A549 (cell line): ENCODE measurements around the gene TNP1. TPM values are rescaled to one million over a fixed set of nuclear protein-coding genes. Genes with fewer than 3 reads are reported as not detected.

Experiments used
- ATAC-seq, 2 experiments: fragments of 200-7000 bp in 1 of 2; fragments of >200 bp in 1 of 2; cut with Nextera tagmentation in 1 of 2; cut with Tn5 transposase in 1 of 2; 3 replicates each; pipeline versions ENCODE4 v1.8.0 to v1.9.1; 2018 to 2020; ENCODE audit warnings: mild to moderate bottlenecking in 1 of 2, moderate library complexity in 1 of 2
- CTCF ChIA-PET: fragments of 300-600 bp; sonication (Branson Sonifier 250); formaldehyde crosslinking; extraction: SDS; loops from one replicate; lab custom pipeline; 2021; ENCODE audit warnings: antibody characterized with exemption, inconsistent platforms; lab: Yijun Ruan, JAX
- POLR2A ChIA-PET: fragments of 350-600 bp; formaldehyde crosslinking; extraction: SDS; loops from one replicate; lab custom pipeline; 2021; ENCODE audit warnings: antibody characterized with exemption, inconsistent platforms; lab: Yijun Ruan, JAX
- DNase-seq, 2 experiments: peaks; one replicate each; pipeline versions ENCODE4 v3.0.0 to v3.0.0-alpha.2; 2011 to 2016; ENCODE audit warnings: low read depth in 1 of 2, low spot score in 1 of 2
- FAIRE-seq: peaks from 2 replicates; lab custom pipeline; 2011; peaks lifted over from hg19 to GRCh38; lab: Jason Lieb, UNC
- H3K27ac ChIP-seq, 2 experiments: fragments of >200 bp; sonication (Bioruptor Twin); formaldehyde crosslinking; 3 replicates each; pipeline ENCODE4 v1.5.1; 2016 to 2017
- H3K4me1 ChIP-seq: fragments of >200 bp; sonication (Bioruptor Twin); formaldehyde crosslinking; 3 replicates; pipeline ENCODE4 v1.6.1; 2016
- H3K4me2 ChIP-seq: fragments of >200 bp; sonication (Bioruptor Twin); formaldehyde crosslinking; 3 replicates; pipeline ENCODE4 v1.6.1; 2016
- H3K4me3 ChIP-seq: fragments of >200 bp; sonication (Bioruptor Twin); formaldehyde crosslinking; 3 replicates; pipeline ENCODE4 v1.5.1; 2016
- H3K9me3 ChIP-seq: fragments of >200 bp; sonication (Bioruptor Twin); formaldehyde crosslinking; 3 replicates; pipeline ENCODE4 v1.6.1; 2016
- ATOH8 ChIP-seq: fragments of 250-450 bp; sonication (Bioruptor Pico); IDR thresholded peaks from 2 replicates; pipeline ENCODE4 v1.5.0; 2020; ENCODE audit warnings: low read depth, mild to moderate bottlenecking, moderate library complexity
- CBX8 ChIP-seq: fragments of 200-600 bp; sonication (generic); IDR thresholded peaks from 2 replicates; pipeline ENCODE4 v1.6.1; 2016
- CHD2 ChIP-seq: fragments of 150-350 bp; IDR thresholded peaks from 2 replicates; pipeline ENCODE4 v1.6.1; 2014; ENCODE audit warnings: low read length; ENCODE audit not compliant: partially characterized antibody
- E2F6 ChIP-seq: IDR thresholded peaks from 2 replicates; pipeline ENCODE4 v1.6.1; 2012; ENCODE audit warnings: low read depth, borderline replicate concordance
- EHF ChIP-seq: fragments of 250-450 bp; sonication (Bioruptor Pico); IDR thresholded peaks from 2 replicates; pipeline ENCODE4 v1.5.0; 2020; ENCODE audit warnings: mild to moderate bottlenecking
- EHMT2 ChIP-seq: fragments of 200-600 bp; sonication (generic); IDR thresholded peaks from 2 replicates; pipeline ENCODE4 v1.6.1; 2016; ENCODE audit warnings: antibody characterized with exemption, low read depth, mild to moderate bottlenecking, moderate library complexity
- EP300 ChIP-seq, 2 experiments: fragments of >200 bp; sonication (Bioruptor Twin); formaldehyde crosslinking; IDR thresholded peaks; 2 replicates in 1 of 2; 3 replicates in 1 of 2; pipeline ENCODE4 v1.6.1; 2016 to 2017
- FOSL2 ChIP-seq, 2 experiments: fragments of 450-650 bp in 1 of 2; fragments of >200 bp in 1 of 2; sonication (Bioruptor Twin) in 1 of 2; formaldehyde crosslinking; IDR thresholded peaks; 2 replicates each; pipeline versions ENCODE4 v1.5.0 to v1.6.1; 2016 to 2020; ENCODE audit warnings: mild to moderate bottlenecking in 1 of 2, moderate library complexity in 1 of 2
- FOXS1 ChIP-seq: fragments of 250-450 bp; sonication (Bioruptor Pico); IDR thresholded peaks from 2 replicates; pipeline ENCODE4 v1.5.0; 2020; ENCODE audit warnings: mild to moderate bottlenecking, moderate library complexity
- HDAC2 ChIP-seq: fragments of 200-600 bp; sonication (generic); IDR thresholded peaks from 2 replicates; pipeline ENCODE4 v1.6.1; 2016
- HEYL ChIP-seq: fragments of 250-450 bp; sonication (Bioruptor Pico); IDR thresholded peaks from 2 replicates; pipeline ENCODE4 v1.8.0; 2021; ENCODE audit warnings: mild to moderate bottlenecking, moderate library complexity
- HMGXB4 ChIP-seq: fragments of 250-450 bp; sonication (Bioruptor Pico); IDR thresholded peaks from 2 replicates; pipeline ENCODE4 v1.5.0; 2021; ENCODE audit warnings: mild to moderate bottlenecking, moderate library complexity, borderline replicate concordance
- HOXB5 ChIP-seq: fragments of 250-450 bp; sonication (Bioruptor Pico); IDR thresholded peaks from 2 replicates; pipeline ENCODE4 v1.5.0; 2020; ENCODE audit warnings: mild to moderate bottlenecking, moderate library complexity
- KDM5A ChIP-seq: fragments of 200-600 bp; sonication (generic); IDR thresholded peaks from 2 replicates; pipeline ENCODE4 v1.6.1; 2016; ENCODE audit warnings: antibody characterized with exemption, mild to moderate bottlenecking
- MAX ChIP-seq: IDR thresholded peaks from 2 replicates; pipeline ENCODE4 v1.6.1; 2012
- MYC ChIP-seq: IDR thresholded peaks from 2 replicates; pipeline ENCODE4 v1.6.1; 2012; ENCODE audit warnings: mild to moderate bottlenecking, inconsistent platforms, low read length, improper control_type of control experiment, borderline replicate concordance
- NFE2L2 ChIP-seq: fragments of 150-350 bp; conservative IDR thresholded peaks from 2 replicates; pipeline ENCODE4 v1.6.1; 2014; ENCODE audit warnings: low read length
- NR3C1 ChIP-seq: fragments of >200 bp; sonication (Bioruptor Twin); formaldehyde crosslinking; IDR thresholded peaks from 3 replicates; pipeline ENCODE4 v1.6.1; 2017
- PBX3 ChIP-seq: IDR thresholded peaks from 2 replicates; pipeline ENCODE4 v1.6.1; 2012
- RAD21 ChIP-seq, 2 experiments: fragments of >200 bp in 1 of 2; sonication (Bioruptor Twin) in 1 of 2; formaldehyde crosslinking in 1 of 2; IDR thresholded peaks in 1 of 2; conservative IDR thresholded peaks in 1 of 2; 2 replicates in 1 of 2; 3 replicates in 1 of 2; pipeline ENCODE4 v1.6.1; 2012 to 2018; ENCODE audit warnings: inconsistent platforms in 1 of 2
- REST ChIP-seq: fragments of 200-600 bp; sonication (generic); IDR thresholded peaks from 2 replicates; pipeline ENCODE4 v1.6.1; 2016; ENCODE audit warnings: antibody characterized with exemption, mild to moderate bottlenecking, moderate library complexity
- RFX5 ChIP-seq: fragments of 450-650 bp; IDR thresholded peaks from 2 replicates; pipeline ENCODE4 v1.7.1; 2014; ENCODE audit warnings: antibody characterized with exemption, mild to moderate bottlenecking, moderate library complexity
- RNF2 ChIP-seq: fragments of 200-600 bp; sonication (generic); IDR thresholded peaks from 2 replicates; pipeline ENCODE4 v1.6.1; 2016; ENCODE audit warnings: low read depth, mild to moderate bottlenecking, antibody characterized with exemption, moderate library complexity, borderline replicate concordance
- SREBF2 ChIP-seq: fragments of 450-650 bp; IDR thresholded peaks from 2 replicates; pipeline ENCODE4 v1.6.1; 2014; ENCODE audit warnings: mild to moderate bottlenecking, moderate library complexity
- TFCP2L1 ChIP-seq: fragments of 250-450 bp; sonication (Bioruptor Pico); IDR thresholded peaks from 2 replicates; pipeline ENCODE4 v1.5.0; 2021; ENCODE audit warnings: mild to moderate bottlenecking
- TP53 ChIP-seq: fragments of 250-450 bp; sonication (Bioruptor Pico); IDR thresholded peaks from 2 replicates; pipeline ENCODE4 v1.5.0; 2021; ENCODE audit warnings: mild to moderate bottlenecking, moderate library complexity
- ZC3H11A ChIP-seq: fragments of 450-650 bp; IDR thresholded peaks from 2 replicates; pipeline ENCODE4 v1.6.1; 2014; ENCODE audit warnings: antibody characterized with exemption, mild to moderate bottlenecking
- ZFP36 ChIP-seq: fragments of 450-650 bp; IDR thresholded peaks from 2 replicates; pipeline ENCODE4 v1.6.1; 2014; ENCODE audit warnings: borderline replicate concordance; ENCODE audit not compliant: partially characterized antibody
- ZSCAN20 ChIP-seq: fragments of 250-450 bp; sonication (Bioruptor Pico); IDR thresholded peaks from 2 replicates; pipeline ENCODE4 v1.8.0; 2022; ENCODE audit warnings: mild to moderate bottlenecking, moderate library complexity
- WGBS: methylation state at CpG from one replicate; pipeline ENCODE4 v1.1.6; 2017; ENCODE audit errors: missing lambda C conversion rate; 5-methylcytosine and 5-hydroxymethylcytosine counted together
- polyA plus RNA-seq, 4 experiments: library from polyadenylated mRNA; depleted of rRNA in 3 of 4; stranded (reverse); fragments of >200 nt; fragmentation: RNase III in 1 of 4; extraction: RNeasy Plus Mini Kit Qiagen cat#74134 plus additional on column Dnase treatment in 1 of 4; gene quantifications; 2 replicates in 3 of 4; 3 replicates in 1 of 4; pipeline ENCODE4 v1.2.3, GENCODE V29; 2011 to 2017

Gene TNP1
- polyA plus RNA-seq, 2 of the 4 experiments (the other 2 are of a cell fraction): not detected

GRCh38 chr2:216870508-216871332, 10.9 kb upstream of the TNP1 start:
- TF ChIP-seq ZC3H11A (no peak), HDAC2 (no peak), NFE2L2 (no peak), HEYL (CRISPR knock-in tag) (no peak), FOSL2 (IDR thresholded peaks at IDR 0.05) (no peak), FOSL2 (CRISPR knock-in tag; IDR thresholded peaks at IDR 0.05) (no peak), MAX (no peak), NR3C1 (no peak), HOXB5 (no peak), ATOH8 (CRISPR knock-in tag) (no peak), EHMT2 (no peak), TP53 (no peak), EHF (no peak), MYC (no peak), E2F6 (no peak), CBX8 (no peak), SREBF2 (no peak), FOXS1 (CRISPR knock-in tag) (no peak)
- Histone ChIP-seq H3K4me1 (no peaks in the 10 kb centered on the region), H3K4me2 (no peak overlapping the region), H3K9me3 (no peaks in the 10 kb centered on the region), H3K4me3 (no peak overlapping the region), H3K27ac (no peak overlapping the region)
- no peak for DNase-seq
- POLR2A ChIA-PET: no interaction called here
- CTCF ChIA-PET: no interaction called here
- FAIRE-seq: no peak
- WGBS: 14% methylated on average over 3 of the region's 3 CpGs
- no peak for ATAC-seq

- Histone ChIP-seq H3K4me2 (no peak overlapping the region), H3K4me1 (no peaks in the 10 kb centered on the region), H3K9me3 (no peaks in the 10 kb centered on the region), H3K4me3 (no peak overlapping the region), H3K27ac (no peak overlapping the region)
- FAIRE-seq: no peak
- ChIA-PET POLR2A (no interaction called here), CTCF (no interaction called here)
- TF ChIP-seq PBX3: no peak
- no peak for TF ChIP-seq RAD21 (conservative IDR thresholded peaks at IDR 0.05 in 1 of 2, IDR thresholded peaks at IDR 0.05 in 1 of 2)
- no peak for TF ChIP-seq EP300 (IDR thresholded peaks at IDR 0.05)
- no peak for TF ChIP-seq TFCP2L1 (CRISPR knock-in tag)
- TF ChIP-seq CHD2: no peak
- no peak for TF ChIP-seq KDM5A
- TF ChIP-seq EHMT2: no peak
- no peak for TF ChIP-seq ZFP36
- no peak for TF ChIP-seq REST
- TF ChIP-seq ZSCAN20 (CRISPR knock-in tag): no peak
- no peak for TF ChIP-seq RNF2
- TF ChIP-seq RFX5: no peak
- no peak for TF ChIP-seq EHF
- TF ChIP-seq HMGXB4 (CRISPR knock-in tag): no peak
- no peak for ATAC-seq
- WGBS: 57% methylated on average over 3 of the region's 3 CpGs
- no peak for DNase-seq
Observed at GRCh38 chr2:216866515-216867095, 6.7 kb upstream of the TNP1 start.
